HepG2 (cell line): ENCODE measurements around the gene UNC5CL. TPM values are rescaled to one million over a fixed set of nuclear protein-coding genes. Genes with fewer than 3 reads are reported as not detected.

Experiments
- ATAC-seq: fragments of 200-7000 bp; cut with Tn5 transposase; 3 replicates; pipeline ENCODE4 v1.9.1; 2020; ENCODE audit warnings: mild to moderate bottlenecking, moderate library complexity
- BruUV-seq: library from RNA; stranded (reverse); fragments of 400-500 nt; replicated peaks from 2 replicates; lab custom pipeline; 2021; lab: Mats Ljungman, UMichigan
- CTCF ChIA-PET: fragments of 300-600 bp; formaldehyde crosslinking; extraction: SDS; loops from one replicate; lab custom pipeline; 2021; ENCODE audit warnings: low total read pairs, inconsistent platforms, low intra/inter-chr PET ratio; lab: Yijun Ruan, JAX
- POLR2A ChIA-PET: fragments of 350-600 bp; sonication (Branson Sonifier 250); formaldehyde crosslinking; loops from one replicate; lab custom pipeline; 2020; ENCODE audit warnings: antibody characterized with exemption, inconsistent platforms; lab: Yijun Ruan, JAX
- DNase-seq: peaks from one replicate; pipeline ENCODE4 v3.0.0-alpha.2; 2015; ENCODE audit warnings: low spot score
- FAIRE-seq: peaks from 3 replicates; lab custom pipeline; 2011; peaks lifted over from hg19 to GRCh38; lab: Jason Lieb, UNC
- H2AFZ ChIP-seq: one replicate; pipeline ENCODE4 v1.6.1; 2011; ENCODE audit warnings: low read length, inconsistent platforms
- H3K27ac ChIP-seq: fragments of 300-600 bp; 3 replicates; pipeline ENCODE4 v1.8.0; 2011; ENCODE audit warnings: mixed run types, mild to moderate bottlenecking, mixed read lengths, low read length, inconsistent platforms; ENCODE audit not compliant: insufficient read depth; ENCODE audit errors: extremely low read length
- H3K27me3 ChIP-seq, 2 experiments: fragments of 200-600 bp in 1 of 2; 2 replicates in 1 of 2; 3 replicates in 1 of 2; pipeline versions ENCODE4 v1.6.0 to v1.8.0; 2011; ENCODE audit warnings: low read length in 2 of 2, mild to moderate bottlenecking in 2 of 2, moderate library complexity in 2 of 2, inconsistent platforms in 1 of 2; ENCODE audit not compliant: insufficient read depth in 2 of 2, control insufficient read depth in 1 of 2
- H3K36me3 ChIP-seq, 2 experiments: fragments of 200-600 bp in 1 of 2; replicated peaks in 1 of 2; 2 replicates in 1 of 2; 3 replicates in 1 of 2; pipeline versions ENCODE4 v1.5.1 to v1.8.0; 2011; ENCODE audit warnings: low read length in 2 of 2, inconsistent platforms in 1 of 2; ENCODE audit not compliant: insufficient read depth in 2 of 2, control insufficient read depth in 1 of 2
- H3K4me1 ChIP-seq: 2 replicates; pipeline ENCODE4 v1.5.1; 2012; ENCODE audit warnings: low read length, inconsistent platforms; ENCODE audit not compliant: insufficient read depth
- H3K4me2 ChIP-seq: 2 replicates; pipeline ENCODE4 v1.6.0; 2011; ENCODE audit warnings: low read depth, low read length, inconsistent platforms
- H3K4me3 ChIP-seq, 3 experiments: fragments of 200-600 bp in 1 of 3; sonication (generic), shearing (Covaris generic) in 1 of 3; replicated peaks in 1 of 3; 2 replicates each; pipeline ENCODE4 v1.5.1; 2011 to 2016; ENCODE audit warnings: low read length in 3 of 3, inconsistent platforms in 2 of 3, low read depth in 2 of 3, mild to moderate bottlenecking in 2 of 3, control low read depth in 1 of 3, mixed read lengths in 1 of 3; ENCODE audit not compliant: insufficient read depth in 1 of 3
- H3K79me2 ChIP-seq: one replicate; pipeline ENCODE4 v1.6.1; 2011; ENCODE audit warnings: low read length, inconsistent platforms; ENCODE audit not compliant: insufficient read depth
- H3K9ac ChIP-seq: 2 replicates; pipeline ENCODE4 v1.6.0; 2011; ENCODE audit warnings: mild to moderate bottlenecking, low read depth, low read length, inconsistent platforms; ENCODE audit not compliant: insufficient read depth
- H3K9me3 ChIP-seq: 2 replicates; pipeline ENCODE4 v1.5.1; 2012; ENCODE audit warnings: mild to moderate bottlenecking, low read length
- H4K20me1 ChIP-seq: 2 replicates; pipeline ENCODE4 v1.6.0; 2011; ENCODE audit warnings: inconsistent platforms, mild to moderate bottlenecking, low read length, moderate library complexity; ENCODE audit not compliant: insufficient read depth
- AKAP8 ChIP-seq: sonication (generic); formaldehyde crosslinking; IDR thresholded peaks from 2 replicates; pipeline ENCODE4 v1.5.1; 2020; ENCODE audit warnings: mild to moderate bottlenecking, missing genetic modification reagents
- ATF1 ChIP-seq: IDR thresholded peaks from 2 replicates; pipeline ENCODE4 v1.6.1; 2016; ENCODE audit warnings: mild to moderate bottlenecking, control low read depth
- ATF5 ChIP-seq: sonication (generic); formaldehyde crosslinking; IDR thresholded peaks from 2 replicates; pipeline ENCODE4 v1.4.0; 2020; ENCODE audit warnings: mild to moderate bottlenecking, low read depth, missing genetic modification reagents
- CSRNP1 ChIP-seq: sonication (generic); formaldehyde crosslinking; IDR thresholded peaks from 2 replicates; pipeline ENCODE4 v1.8.1; 2023; ENCODE audit warnings: mild to moderate bottlenecking, missing genetic modification reagents
- DMAP1 ChIP-seq: IDR thresholded peaks from 2 replicates; pipeline ENCODE4 v1.6.1; 2016
- JUNB ChIP-seq: sonication (generic); formaldehyde crosslinking; IDR thresholded peaks from 2 replicates; pipeline ENCODE4 v1.8.0; 2022; ENCODE audit warnings: missing genetic modification reagents, mild to moderate bottlenecking, borderline replicate concordance
- MBD4 ChIP-seq: IDR thresholded peaks from 2 replicates; pipeline ENCODE4 v1.6.1; 2012; ENCODE audit warnings: low read length, inconsistent platforms, borderline replicate concordance
- NFE2 ChIP-seq: sonication (generic); formaldehyde crosslinking; IDR thresholded peaks from 2 replicates; pipeline ENCODE4 v1.4.0; 2020; ENCODE audit warnings: missing genetic modification reagents
- NR2F6 ChIP-seq, 2 experiments: IDR thresholded peaks; 2 replicates each; pipeline ENCODE4 v1.6.1; 2016; ENCODE audit warnings: antibody characterized with exemption in 1 of 2, mild to moderate bottlenecking in 1 of 2
- POGZ ChIP-seq: sonication (generic); formaldehyde crosslinking; IDR thresholded peaks from 2 replicates; pipeline ENCODE4 v1.4.0; 2020; ENCODE audit warnings: mild to moderate bottlenecking, missing genetic modification reagents
- SIN3B ChIP-seq: fragments of 150-350 bp; IDR thresholded peaks from 2 replicates; pipeline ENCODE4 v1.6.1; 2014; ENCODE audit warnings: low read length
- SMAD1 ChIP-seq: sonication (generic); formaldehyde crosslinking; IDR thresholded peaks from 2 replicates; pipeline ENCODE4 v1.4.0; 2020; ENCODE audit warnings: missing genetic modification reagents, low read depth, mild to moderate bottlenecking, borderline replicate concordance
- SRY ChIP-seq: sonication (generic); formaldehyde crosslinking; IDR thresholded peaks from 2 replicates; pipeline ENCODE4 v1.8.0; 2022; ENCODE audit warnings: mild to moderate bottlenecking, missing genetic modification reagents
- TBP ChIP-seq: sonication (generic); formaldehyde crosslinking; IDR thresholded peaks from 2 replicates; pipeline ENCODE4 v1.5.0; 2020; ENCODE audit warnings: missing genetic modification reagents
- YY1 ChIP-seq: IDR thresholded peaks from 2 replicates; pipeline ENCODE4 v1.6.1; 2011; ENCODE audit warnings: low read length, low read depth, moderate library complexity, mild to moderate bottlenecking; ENCODE audit not compliant: insufficient read depth, insufficient replicate concordance
- WGBS: methylation state at CpG from one replicate; pipeline ENCODE4 v1.1.6; 2017; ENCODE audit warnings: low lambda C conversion rate; 5-methylcytosine and 5-hydroxymethylcytosine counted together
- in situ Hi-C: cut with HindIII; loops from 2 replicates; pipeline ENCODE4 v1.10.0; 2017; ENCODE audit warnings: low pct_unique_long_range_greater_than_20kb; ENCODE audit not compliant: extremely low pct_ligation_motif_present
- intact Hi-C: fragments of 100-400 bp; cut with micrococcal nuclease; formaldehyde crosslinking; loops from one replicate; pipeline ENCODE4 v1.10.0; 2022; ENCODE audit not compliant: unreplicated experiment
- polyA plus RNA-seq, 8 experiments: library from polyadenylated mRNA; depleted of rRNA in 3 of 8; stranded (reverse) in 7 of 8; unstranded in 1 of 8; fragments of >200 nt; fragmentation: Illumina TruSeq in 4 of 8; extraction: Trizol in 4 of 8; gene quantifications; 2 replicates each; pipeline versions ENCODE4 v1.2.1 to v1.2.3, GENCODE V29; 2011 to 2016; ENCODE audit warnings: low read depth in 4 of 8, missing spikeins in 1 of 8, mixed read lengths in 1 of 8; ENCODE audit not compliant: insufficient read depth in 1 of 8
- total RNA-seq, 5 experiments: library from RNA; depleted of rRNA; stranded (reverse); fragments of >200 nt; fragmentation: Illumina TruSeq; extraction: Trizol; gene quantifications; 2 replicates each; pipeline ENCODE4 v1.2.3, GENCODE V29; 2016; ENCODE audit warnings: low read depth in 1 of 5
- TF ChIP-seq, protein P1 (sequence below): IDR thresholded peaks from 2 replicates; pipeline ENCODE4 v1.6.1; 2016; ENCODE audit warnings: low read depth, borderline replicate concordance
- TF ChIP-seq, protein P2 (sequence below): sonication (generic); formaldehyde crosslinking; IDR thresholded peaks from 2 replicates; pipeline ENCODE4 v1.5.0; 2020; ENCODE audit warnings: mild to moderate bottlenecking, missing genetic modification reagents, borderline replicate concordance

UNC5CL gene
- total and polyA plus RNA-seq, 2 of the 13 experiments (the other 11 are each of a cell fraction or from before 2014, with no cell fraction given) = 2.4 to 2.5 TPM

GRCh38 chr6:41023114-41023513 is 15.9 kb downstream of the UNC5CL start:
- no peaks in the 10 kb centered on the region for H3K27me3 ChIP-seq
- 92% methylated on average over 3 of the region's 3 CpGs for WGBS
- no peaks in the 10 kb centered on the region for H3K79me2 ChIP-seq
- no peak overlapping the region for H3K9ac ChIP-seq
- no peak for FAIRE-seq
- in situ Hi-C loops = loop anchor here (5.0 kb wide), 1 partner anchor 126 kb away; no protein-coding TSS in a partner anchor
- H3K27ac ChIP-seq = no peak overlapping the region
- BruUV-seq = no TSS peak
- POLR2A ChIA-PET = no interaction called here
- no peak overlapping the region for H3K4me3 ChIP-seq
- TF ChIP-seq ATF5 (no peak), TBP (CRISPR knock-in tag) (no peak), DMAP1 (CRISPR knock-in tag) (no peak), NR2F6 (IDR thresholded peaks at IDR 0.05) (no peak), NR2F6 (CRISPR knock-in tag; IDR thresholded peaks at IDR 0.05) (no peak), SIN3B (no peak), POGZ (CRISPR knock-in tag) (no peak), ATF1 (CRISPR knock-in tag) (no peak), JUNB (CRISPR knock-in tag) (no peak), SRY (CRISPR knock-in tag) (no peak), AKAP8 (CRISPR knock-in tag) (no peak), SMAD1 (CRISPR knock-in tag) (no peak), MBD4 (no peak), NFE2 (CRISPR knock-in tag) (no peak), CSRNP1 (CRISPR knock-in tag) (no peak), YY1 (no peak)
- TF ChIP-seq, protein P1, sequence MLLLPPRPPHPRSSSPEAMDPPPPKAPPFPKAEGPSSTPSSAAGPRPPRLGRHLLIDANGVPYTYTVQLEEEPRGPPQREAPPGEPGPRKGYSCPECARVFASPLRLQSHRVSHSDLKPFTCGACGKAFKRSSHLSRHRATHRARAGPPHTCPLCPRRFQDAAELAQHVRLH (CRISPR knock-in tag) = no peak
- TF ChIP-seq, protein P2, sequence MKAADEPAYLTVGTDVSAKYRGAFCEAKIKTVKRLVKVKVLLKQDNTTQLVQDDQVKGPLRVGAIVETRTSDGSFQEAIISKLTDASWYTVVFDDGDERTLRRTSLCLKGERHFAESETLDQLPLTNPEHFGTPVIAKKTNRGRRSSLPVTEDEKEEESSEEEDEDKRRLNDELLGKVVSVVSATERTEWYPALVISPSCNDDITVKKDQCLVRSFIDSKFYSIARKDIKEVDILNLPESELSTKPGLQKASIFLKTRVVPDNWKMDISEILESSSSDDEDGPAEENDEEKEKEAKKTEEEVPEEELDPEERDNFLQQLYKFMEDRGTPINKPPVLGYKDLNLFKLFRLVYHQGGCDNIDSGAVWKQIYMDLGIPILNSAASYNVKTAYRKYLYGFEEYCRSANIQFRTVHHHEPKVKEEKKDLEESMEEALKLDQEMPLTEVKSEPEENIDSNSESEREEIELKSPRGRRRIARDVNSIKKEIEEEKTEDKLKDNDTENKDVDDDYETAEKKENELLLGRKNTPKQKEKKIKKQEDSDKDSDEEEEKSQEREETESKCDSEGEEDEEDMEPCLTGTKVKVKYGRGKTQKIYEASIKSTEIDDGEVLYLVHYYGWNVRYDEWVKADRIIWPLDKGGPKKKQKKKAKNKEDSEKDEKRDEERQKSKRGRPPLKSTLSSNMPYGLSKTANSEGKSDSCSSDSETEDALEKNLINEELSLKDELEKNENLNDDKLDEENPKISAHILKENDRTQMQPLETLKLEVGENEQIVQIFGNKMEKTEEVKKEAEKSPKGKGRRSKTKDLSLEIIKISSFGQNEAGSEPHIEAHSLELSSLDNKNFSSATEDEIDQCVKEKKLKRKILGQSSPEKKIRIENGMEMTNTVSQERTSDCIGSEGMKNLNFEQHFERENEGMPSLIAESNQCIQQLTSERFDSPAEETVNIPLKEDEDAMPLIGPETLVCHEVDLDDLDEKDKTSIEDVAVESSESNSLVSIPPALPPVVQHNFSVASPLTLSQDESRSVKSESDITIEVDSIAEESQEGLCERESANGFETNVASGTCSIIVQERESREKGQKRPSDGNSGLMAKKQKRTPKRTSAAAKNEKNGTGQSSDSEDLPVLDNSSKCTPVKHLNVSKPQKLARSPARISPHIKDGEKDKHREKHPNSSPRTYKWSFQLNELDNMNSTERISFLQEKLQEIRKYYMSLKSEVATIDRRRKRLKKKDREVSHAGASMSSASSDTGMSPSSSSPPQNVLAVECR (CRISPR knock-in tag) = no peak
- no peaks in the 10 kb centered on the region for H3K9me3 ChIP-seq
- no peak overlapping the region for H2AFZ ChIP-seq
- H3K36me3 ChIP-seq = no peaks in the 10 kb centered on the region
- peaks cover 16% of the 10 kb centered on the region for H3K4me1 ChIP-seq
- no peaks in the 10 kb centered on the region for H4K20me1 ChIP-seq
- ATAC-seq = no peak
- intact Hi-C loops = no loop called here
- CTCF ChIA-PET = no interaction called here
- H3K4me2 ChIP-seq = no peak overlapping the region
- no peak for DNase-seq
